Heart left ventricle (tissue), 16 donors: ENCODE measurements around the gene GPC3. TPM values are rescaled to one million over a fixed set of nuclear protein-coding genes. Genes with fewer than 3 reads are reported as not detected.

Source experiments
- ATAC-seq, 4 donors: fragments of 200-7000 bp; cut with Tn5 transposase; one replicate each; pipeline ENCODE4 v1.9.1; 2020 to 2022; ENCODE audit warnings: moderate library complexity in 4 of 4, mild to moderate bottlenecking in 3 of 4, moderate number of reproducible peaks in 1 of 4
- DNase-seq, 5 donors: peaks; one replicate each; pipeline ENCODE4 v3.0.0-alpha.2; 2020
- H3K27ac ChIP-seq, 12 donors: fragments of 200-600 bp; sonication (generic) in 4 of 12; one replicate each; pipeline versions ENCODE4 v1.5.0 to v1.8.0; 2016 to 2022; ENCODE audit warnings: mild to moderate bottlenecking in 2 of 12
- H3K27me3 ChIP-seq, 9 donors: fragments of 200-600 bp; sonication (generic) in 2 of 9; one replicate each; pipeline versions ENCODE4 v1.5.1 to v1.8.0; 2016 to 2022; ENCODE audit warnings: mild to moderate bottlenecking in 3 of 9
- H3K36me3 ChIP-seq, 9 donors: fragments of 200-600 bp; sonication (generic) in 2 of 9; one replicate each; pipeline versions ENCODE4 v1.5.0 to v1.8.0; 2018 to 2022; ENCODE audit warnings: mild to moderate bottlenecking in 2 of 9
- H3K4me1 ChIP-seq, 12 donors: fragments of 200-600 bp; sonication (generic) in 4 of 12; one replicate each; pipeline versions ENCODE4 v1.5.0 to v1.8.0; 2016 to 2022; ENCODE audit warnings: mild to moderate bottlenecking in 3 of 12
- H3K4me3 ChIP-seq, 12 donors: fragments of 200-600 bp; sonication (generic) in 4 of 12; one replicate each; pipeline versions ENCODE4 v1.5.0 to v1.8.0; 2017 to 2022; ENCODE audit warnings: mild to moderate bottlenecking in 9 of 12, moderate library complexity in 4 of 12
- H3K9me3 ChIP-seq, 12 donors: fragments of 200-600 bp; sonication (generic) in 4 of 12; one replicate each; pipeline versions ENCODE4 v1.5.0 to v1.8.0; 2016 to 2022; ENCODE audit warnings: mild to moderate bottlenecking in 1 of 12
- CTCF ChIP-seq, 12 donors: fragments of 200-600 bp; sonication (generic) in 4 of 12; IDR thresholded peaks; one replicate each; pipeline versions ENCODE4 v1.5.0 to v1.8.0; 2018 to 2022; ENCODE audit warnings: antibody characterized with exemption in 12 of 12, mild to moderate bottlenecking in 5 of 12
- POLR2A ChIP-seq, 2 donors: fragments of 450-650 bp; IDR thresholded peaks; one replicate each; pipeline ENCODE4 v1.6.1; 2017; ENCODE audit warnings: antibody characterized with exemption in 2 of 2, mild to moderate bottlenecking in 2 of 2, moderate library complexity in 2 of 2
- WGBS, 4 donors: extraction: QIAGEN DNeasy Blood & Tissue Kit in 2 of 4; methylation state at CpG; one replicate each; pipeline versions ENCODE4 v1.1.5 to v1.1.7; 2013 to 2018; 5-methylcytosine and 5-hydroxymethylcytosine counted together
- intact Hi-C, 10 donors: fragments of 100-400 bp; cut with DNase I; formaldehyde crosslinking; loops; one replicate each; pipeline versions ENCODE4 v1.11.1 to v1.14.2; 2022
- polyA plus RNA-seq, 2 donors: library from polyadenylated mRNA; stranded (reverse); fragments of 200-250 nt; gene quantifications; one replicate each; pipeline ENCODE4 v1.2.3, GENCODE V29; 2013
- total RNA-seq, 9 donors: library from RNA; depleted of rRNA in 2 of 9; stranded (reverse); fragments of >200 nt in 2 of 9; fragmentation: NEBNext Ultra II Directional in 3 of 9; extraction: Animal tissue kit (Norgen Biotek cat#: 25700) in 3 of 9; gene quantifications; one replicate each; pipeline versions ENCODE4 v1.1.0 to v1.2.4, GENCODE V29; 2016 to 2023
- donor health status: ischemic (EF 13 %, LVEDD 7.1; RV severe dilation, severe dysfunction).
- donor health status: healthy with polysubstance abuse.
- donor health status: DM: no; HTN: yes; CAD: no.
- donor health status: DM: no; HTN: no; CAD: no.
- donor health status: ischemic (EF 25% LVEDD 6.9; RV normal size, moderate dysfunction).
- donor health status: ischemic (EF 25% LVEDD 5.7; RV mildly dilated, moderate dysfunction).
- donor health status: healthy.
- donor health status: DM: yes; HTN: yes; CAD: no.
- donor health status: ischemic (EF 35%, LVEDD 5.7; RV mildly dilated, moderate dysfunction).
- donor health status: nonischemic (EF 11% LVEDD 7.7; RV severe dilation, severe dysfunction).
- donor health status: DM: yes; HTN: yes; CAD: no.
- donor health status: PGD.
- donor health status: ischemic (EF 29% LVEDD 5.4; RV normal size, mild dysfunction).
- donor health status: nonischemic (EF 23%, LVEDD 6.1; RV moderate dilation, normal function).

GPC3 gene
- total and polyA plus RNA-seq, 11 donors: 0.19 to 16.9 (median 2.8) TPM

GRCh38 chrX:133542476-133542875 lies 442.9 kb downstream of the GPC3 start:
- Histone ChIP-seq H3K9me3 (no peaks in the 10 kb centered on the region), H3K4me1 (no peaks in the 10 kb centered on the region), H3K36me3 (no peaks in the 10 kb centered on the region), H3K27ac (no peak overlapping the region), H3K27me3 (peaks cover 0 to 5% (median 0%) of the 10 kb centered on the region in 9 donors), H3K4me3 (no peak overlapping the region)
- TF ChIP-seq POLR2A (IDR thresholded peaks at IDR 0.05): no peak
- TF ChIP-seq CTCF (IDR thresholded peaks at IDR 0.05): no peak
- WGBS, 4 donors: 43 to 66% (median 56%) methylated on average over 2 to 3 of the region's 3 CpGs
- intact Hi-C loops: no loop called here
- peak in 3 of 4 donors; percentile 36 to 74 (median 45) for ATAC-seq
- DNase-seq: no peak

- Histone ChIP-seq H3K9me3 (no peaks in the 10 kb centered on the region), H3K36me3 (no peaks in the 10 kb centered on the region), H3K4me1 (no peaks in the 10 kb centered on the region), H3K27me3 (peaks cover 0 to 5% (median 0%) of the 10 kb centered on the region in 9 donors), H3K27ac (no peak overlapping the region), H3K4me3 (no peak overlapping the region)
- no peak for DNase-seq
- intact Hi-C loops: no loop called here
- no peak for TF ChIP-seq CTCF (IDR thresholded peaks at IDR 0.05)
- TF ChIP-seq POLR2A (IDR thresholded peaks at IDR 0.05): no peak
- no peak for ATAC-seq
These were observed 444.4 kb downstream of the GPC3 start for GRCh38 chrX:133541021-133541420.

GRCh38 chrX:133538148-133538547 lies 447.2 kb downstream of the GPC3 start:
- H3K9me3 ChIP-seq: no peaks in the 10 kb centered on the region
- H3K27ac ChIP-seq: no peak overlapping the region
- ATAC-seq (no peak), DNase-seq (no peak)
- no peak for TF ChIP-seq POLR2A (IDR thresholded peaks at IDR 0.05)
- TF ChIP-seq CTCF (IDR thresholded peaks at IDR 0.05): no peak
- no peaks in the 10 kb centered on the region for H3K36me3 ChIP-seq
- intact Hi-C loops: loop anchor here in 1 of 10 donors (5.0 kb wide), 1 partner anchor 64 kb away; no protein-coding TSS in a partner anchor
- H3K4me1 ChIP-seq: no peaks in the 10 kb centered on the region
- peaks cover 0 to 9% (median 0%) of the 10 kb centered on the region in 9 donors for H3K27me3 ChIP-seq
- no peak overlapping the region for H3K4me3 ChIP-seq
- 64 to 73% (median 70%) methylated on average over 4 of the region's 4 CpGs for WGBS, 4 donors

- Histone ChIP-seq H3K36me3 (no peaks in the 10 kb centered on the region), H3K27me3 (peaks cover 0 to 9% (median 0%) of the 10 kb centered on the region in 9 donors), H3K4me3 (no peak overlapping the region), H3K9me3 (no peaks in the 10 kb centered on the region), H3K27ac (no peak overlapping the region), H3K4me1 (no peaks in the 10 kb centered on the region)
- WGBS, 4 donors: 55 to 79% (median 58%) methylated on average over 3 of the region's 3 CpGs
- no peak for ATAC-seq
- DNase-seq: no peak
- TF ChIP-seq POLR2A (IDR thresholded peaks at IDR 0.05) (no peak), CTCF (IDR thresholded peaks at IDR 0.05) (no peak)
- intact Hi-C loops: loop anchor here in 1 of 10 donors (5.0 kb wide), 1 partner anchor 65 kb away; no protein-coding TSS in a partner anchor
These were observed 448.3 kb downstream of the GPC3 start for GRCh38 chrX:133537142-133537541.
